Stimulated activated CD8-positive, alpha-beta memory T cell treated with anti-CD3 and anti-CD28 coated beads, Interleukin-4, amount 100 ng/mL, for 4 hours (primary cell): Measurements from ENCODE around the gene HPCAL1.

Experiments
- DNase-seq, 2 donors: peaks; one replicate each; pipeline ENCODE4 v3.0.0-alpha.2; 2020; ENCODE audit warnings: low read depth in 2 of 2, low spot score in 1 of 2

HPCAL1 gene

GRCh38 chr2:10301941-10302478, 694 bp upstream of the HPCAL1 start:
- DNase-seq, result no peak

- no peak for DNase-seq
Observed at GRCh38 chr2:10303181-10303693, 533 bp downstream of the HPCAL1 start.

GRCh38 chr2:10303694-10304378, 1.1 kb downstream of the HPCAL1 start:
- DNase-seq, result no peak

- DNase-seq, result no peak
Observed at GRCh38 chr2:10304458-10305253, 2.0 kb downstream of the HPCAL1 start.

GRCh38 chr2:10305254-10305635, 2.5 kb downstream of the HPCAL1 start:
- DNase-seq, result no peak

- no peak for DNase-seq
Observed at GRCh38 chr2:10305715-10306114, 3.0 kb downstream of the HPCAL1 start.

- DNase-seq, result no peak
Observed at GRCh38 chr2:10306901-10307463, 4.3 kb downstream of the HPCAL1 start.

- no peak for DNase-seq
Observed at GRCh38 chr2:10307561-10308156, 5.0 kb downstream of the HPCAL1 start.

GRCh38 chr2:10308866-10309265, 6.2 kb downstream of the HPCAL1 start:
- no peak for DNase-seq

GRCh38 chr2:10309286-10309685, 6.6 kb downstream of the HPCAL1 start:
- no peak for DNase-seq

- DNase-seq, result no peak
Observed at GRCh38 chr2:10310309-10310888, 7.7 kb downstream of the HPCAL1 start.

- no peak for DNase-seq
Observed at GRCh38 chr2:10311736-10312135, 9.0 kb downstream of the HPCAL1 start.

GRCh38 chr2:10312437-10312957, 9.8 kb downstream of the HPCAL1 start:
- no peak for DNase-seq

- DNase-seq, result no peak
Observed at GRCh38 chr2:10316336-10316735, 13.6 kb downstream of the HPCAL1 start.

GRCh38 chr2:10316860-10317259, 14.2 kb downstream of the HPCAL1 start:
- DNase-seq, result no peak

GRCh38 chr2:10317646-10318045, 14.9 kb downstream of the HPCAL1 start:
- DNase-seq, result no peak

GRCh38 chr2:10318345-10318744, 15.6 kb downstream of the HPCAL1 start:
- DNase-seq, result no peak

- DNase-seq, result no peak
Observed at GRCh38 chr2:10319892-10320574, 17.3 kb downstream of the HPCAL1 start.

GRCh38 chr2:10320575-10320931, 17.8 kb downstream of the HPCAL1 start:
- DNase-seq, result no peak

GRCh38 chr2:10320933-10321332, 18.2 kb downstream of the HPCAL1 start:
- DNase-seq, result no peak
